IMR-90 (cell line): ENCODE results near the gene PAX2.

ENCODE experiments used
- POLR2A ChIP-seq: IDR thresholded peaks from 2 replicates; pipeline ENCODE4 v1.6.1; 2012; ENCODE audit warnings: mild to moderate bottlenecking, low read depth, low read length
- RAD21 ChIP-seq: IDR thresholded peaks from 2 replicates; pipeline ENCODE4 v1.6.1; 2012; ENCODE audit warnings: low read length, improper control_type of control experiment
- SMC3 ChIP-seq: fragments of 150-350 bp; IDR thresholded peaks from 2 replicates; pipeline ENCODE4 v1.6.1; 2016; ENCODE audit warnings: low read depth, mild to moderate bottlenecking, antibody characterized with exemption, low read length, moderate library complexity
- TF ChIP-seq, protein P1 (sequence below): conservative IDR thresholded peaks from 2 replicates; pipeline ENCODE4 v1.5.1; 2012; ENCODE audit warnings: mild to moderate bottlenecking, low read depth, low read length, improper control_type of control experiment

DNA sequence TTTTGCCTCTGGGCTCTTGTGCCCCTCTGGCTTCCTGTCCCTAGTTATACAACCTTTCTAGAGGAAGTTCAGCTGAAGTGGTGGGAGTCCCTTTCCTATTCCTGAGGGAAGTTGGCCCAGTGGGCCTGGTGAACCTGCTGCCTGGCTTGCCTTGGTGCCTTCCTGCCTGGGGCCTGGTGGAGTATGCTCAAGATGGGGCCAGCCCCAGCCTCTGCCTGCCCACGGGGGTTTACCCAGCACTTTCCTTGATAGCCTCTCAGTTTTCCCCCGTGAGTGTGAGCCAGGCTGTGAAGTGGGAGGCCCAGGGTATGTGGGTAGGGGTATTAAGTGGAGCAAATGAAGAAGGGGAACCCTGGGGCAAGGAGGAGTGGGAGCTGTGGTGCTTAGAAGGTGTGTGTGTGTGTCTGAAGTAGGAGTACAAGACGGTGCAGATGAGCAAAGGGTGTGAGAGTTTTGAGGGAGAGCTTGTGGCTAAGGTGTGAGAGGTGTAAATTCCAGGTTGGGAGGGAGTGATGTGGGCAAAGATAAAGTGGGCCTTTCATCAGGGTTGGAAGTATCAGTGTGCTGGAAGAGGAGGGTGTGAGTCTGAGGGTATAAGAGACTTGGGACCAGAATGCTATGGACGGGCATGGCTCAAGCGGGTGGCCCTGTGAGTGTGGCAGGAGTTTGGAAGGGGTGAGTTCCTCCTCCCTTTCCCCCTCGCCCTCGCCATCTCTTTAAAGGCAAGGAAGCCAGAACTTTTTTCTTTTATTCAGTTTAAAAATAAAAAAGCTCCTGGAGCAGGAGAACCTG, 10.9 kb upstream of the PAX2 start:
- TF ChIP-seq, protein P1, sequence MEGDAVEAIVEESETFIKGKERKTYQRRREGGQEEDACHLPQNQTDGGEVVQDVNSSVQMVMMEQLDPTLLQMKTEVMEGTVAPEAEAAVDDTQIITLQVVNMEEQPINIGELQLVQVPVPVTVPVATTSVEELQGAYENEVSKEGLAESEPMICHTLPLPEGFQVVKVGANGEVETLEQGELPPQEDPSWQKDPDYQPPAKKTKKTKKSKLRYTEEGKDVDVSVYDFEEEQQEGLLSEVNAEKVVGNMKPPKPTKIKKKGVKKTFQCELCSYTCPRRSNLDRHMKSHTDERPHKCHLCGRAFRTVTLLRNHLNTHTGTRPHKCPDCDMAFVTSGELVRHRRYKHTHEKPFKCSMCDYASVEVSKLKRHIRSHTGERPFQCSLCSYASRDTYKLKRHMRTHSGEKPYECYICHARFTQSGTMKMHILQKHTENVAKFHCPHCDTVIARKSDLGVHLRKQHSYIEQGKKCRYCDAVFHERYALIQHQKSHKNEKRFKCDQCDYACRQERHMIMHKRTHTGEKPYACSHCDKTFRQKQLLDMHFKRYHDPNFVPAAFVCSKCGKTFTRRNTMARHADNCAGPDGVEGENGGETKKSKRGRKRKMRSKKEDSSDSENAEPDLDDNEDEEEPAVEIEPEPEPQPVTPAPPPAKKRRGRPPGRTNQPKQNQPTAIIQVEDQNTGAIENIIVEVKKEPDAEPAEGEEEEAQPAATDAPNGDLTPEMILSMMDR, result no peak
- TF ChIP-seq RAD21 (no peak), SMC3 (no peak), POLR2A (no peak)
